Coronary artery (tissue), 2 donors: ENCODE measurements around the gene RNU7-1.
A peak's percentile ranks its signal among the peaks of the same experiment; 100 is the strongest.
"Not testable (repeated sequence)": the region's sequence is repeated elsewhere in the genome, so short reads cannot be mapped to it uniquely, and the experiment has no call there.

ENCODE experiments used
- DNase-seq: peaks from one replicate; pipeline ENCODE4 v3.0.0-alpha.2; 2017; ENCODE audit warnings: low spot score
- H3K27ac ChIP-seq, 2 donors: fragments of 200-600 bp; sonication (generic); one replicate each; pipeline ENCODE4 v1.5.1; 2016 to 2019
- H3K4me3 ChIP-seq: fragments of 200-600 bp; sonication (generic); 2 replicates; pipeline ENCODE4 v1.5.1; 2016; ENCODE audit warnings: mild to moderate bottlenecking, moderate library complexity
- TF ChIP-seq, protein P1 (sequence below): fragments of 200-600 bp; sonication (generic); IDR thresholded peaks from one replicate; pipeline ENCODE4 v1.5.1; 2019; ENCODE audit warnings: antibody characterized with exemption

Gene RNU7-1

DNA sequence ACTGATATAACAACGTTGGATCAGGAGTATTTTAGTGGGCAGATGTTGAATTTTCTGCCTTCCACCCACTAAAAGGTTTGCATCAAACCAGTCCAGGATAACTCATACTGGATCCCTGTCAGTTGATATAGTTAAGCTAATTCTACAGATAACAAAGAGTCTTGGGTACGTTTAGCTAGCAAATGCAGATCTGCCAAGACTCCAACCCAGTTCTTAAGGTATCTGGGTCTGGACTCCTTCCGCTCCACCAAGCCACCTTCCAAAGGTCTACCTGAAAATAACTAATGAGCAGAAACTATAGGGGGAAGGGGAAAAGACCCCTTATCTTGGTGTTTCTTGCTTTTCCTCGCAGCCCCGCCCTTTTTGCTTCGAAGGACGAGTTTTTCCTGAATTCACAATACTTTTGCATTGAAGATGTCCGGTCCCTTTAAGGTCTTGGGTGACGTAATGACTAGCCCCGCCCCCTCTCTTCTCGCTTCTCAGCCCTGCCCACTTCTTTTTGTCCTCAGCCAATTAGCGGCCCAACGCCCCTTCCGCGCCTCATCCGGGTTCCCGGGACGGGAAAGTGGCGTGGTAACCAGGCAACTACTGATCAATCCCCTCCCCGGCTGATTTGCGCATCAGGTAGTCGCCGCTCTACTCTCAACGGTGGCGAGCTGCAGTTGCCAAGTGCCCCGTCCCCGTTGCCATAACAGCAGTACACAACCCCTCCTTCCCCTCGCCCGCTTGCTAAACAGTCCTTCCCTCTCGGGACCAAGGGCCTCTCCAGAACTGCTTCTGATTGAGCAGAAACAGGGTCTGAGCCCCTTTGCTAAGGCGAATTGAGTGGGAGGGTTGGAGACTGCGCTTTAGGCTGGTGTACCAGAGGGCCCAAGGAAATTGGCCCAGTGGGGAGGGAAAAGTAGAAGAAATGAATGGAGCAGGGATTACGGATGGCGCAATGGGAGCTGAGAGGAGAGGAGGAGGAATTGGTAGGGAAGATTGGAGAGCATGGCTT, 39.0 kb upstream of the RNU7-1 start, which contains the start of gene LRRC23:
Gene LRRC23 (plus strand): TSS at position 543 of the 997 bp plus-strand sequence. CDS start 812 bp downstream, outside the sequence.
- TF ChIP-seq, protein P1, sequence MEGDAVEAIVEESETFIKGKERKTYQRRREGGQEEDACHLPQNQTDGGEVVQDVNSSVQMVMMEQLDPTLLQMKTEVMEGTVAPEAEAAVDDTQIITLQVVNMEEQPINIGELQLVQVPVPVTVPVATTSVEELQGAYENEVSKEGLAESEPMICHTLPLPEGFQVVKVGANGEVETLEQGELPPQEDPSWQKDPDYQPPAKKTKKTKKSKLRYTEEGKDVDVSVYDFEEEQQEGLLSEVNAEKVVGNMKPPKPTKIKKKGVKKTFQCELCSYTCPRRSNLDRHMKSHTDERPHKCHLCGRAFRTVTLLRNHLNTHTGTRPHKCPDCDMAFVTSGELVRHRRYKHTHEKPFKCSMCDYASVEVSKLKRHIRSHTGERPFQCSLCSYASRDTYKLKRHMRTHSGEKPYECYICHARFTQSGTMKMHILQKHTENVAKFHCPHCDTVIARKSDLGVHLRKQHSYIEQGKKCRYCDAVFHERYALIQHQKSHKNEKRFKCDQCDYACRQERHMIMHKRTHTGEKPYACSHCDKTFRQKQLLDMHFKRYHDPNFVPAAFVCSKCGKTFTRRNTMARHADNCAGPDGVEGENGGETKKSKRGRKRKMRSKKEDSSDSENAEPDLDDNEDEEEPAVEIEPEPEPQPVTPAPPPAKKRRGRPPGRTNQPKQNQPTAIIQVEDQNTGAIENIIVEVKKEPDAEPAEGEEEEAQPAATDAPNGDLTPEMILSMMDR, result no peak
- Histone ChIP-seq H3K27ac (peak within 1 kb of the TSS; percentile 57 to 90), H3K4me3 (peak within 1 kb of the TSS; percentile 85)
- peak; percentile 98 for DNase-seq

DNA sequence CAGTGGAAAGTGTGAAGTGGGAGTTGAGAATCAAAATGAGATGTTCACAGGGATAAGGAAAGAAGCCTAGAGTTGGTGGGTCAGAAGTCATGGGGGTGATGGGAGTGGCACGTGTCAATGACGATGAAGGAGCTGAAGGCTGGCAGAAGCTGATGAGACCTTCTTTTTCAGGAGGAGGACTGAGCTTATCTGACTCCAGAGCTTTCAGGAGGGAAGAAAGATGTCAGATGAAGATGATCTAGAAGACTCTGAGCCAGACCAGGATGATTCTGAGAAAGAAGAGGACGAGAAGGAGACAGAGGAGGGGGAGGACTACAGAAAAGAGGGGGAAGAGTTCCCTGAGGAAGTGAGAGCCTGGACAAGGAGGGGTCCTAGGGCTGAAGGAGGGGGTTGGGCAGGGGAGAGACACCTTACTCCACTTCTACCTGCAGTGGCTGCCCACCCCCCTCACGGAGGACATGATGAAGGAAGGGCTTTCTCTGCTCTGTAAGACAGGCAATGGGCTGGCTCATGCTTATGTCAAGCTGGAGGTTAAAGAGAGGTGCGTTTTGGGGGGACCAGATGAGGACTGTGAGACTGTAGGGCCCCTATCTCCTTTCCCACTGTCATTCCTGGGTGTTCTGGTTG, 38.1 kb upstream of the RNU7-1 start:
- no peak for DNase-seq
- Histone ChIP-seq H3K27ac (peak overlapping the region; percentile 57 to 90), H3K4me3 (peak overlapping the region; percentile 85)
- TF ChIP-seq, protein P1, result no peak

DNA sequence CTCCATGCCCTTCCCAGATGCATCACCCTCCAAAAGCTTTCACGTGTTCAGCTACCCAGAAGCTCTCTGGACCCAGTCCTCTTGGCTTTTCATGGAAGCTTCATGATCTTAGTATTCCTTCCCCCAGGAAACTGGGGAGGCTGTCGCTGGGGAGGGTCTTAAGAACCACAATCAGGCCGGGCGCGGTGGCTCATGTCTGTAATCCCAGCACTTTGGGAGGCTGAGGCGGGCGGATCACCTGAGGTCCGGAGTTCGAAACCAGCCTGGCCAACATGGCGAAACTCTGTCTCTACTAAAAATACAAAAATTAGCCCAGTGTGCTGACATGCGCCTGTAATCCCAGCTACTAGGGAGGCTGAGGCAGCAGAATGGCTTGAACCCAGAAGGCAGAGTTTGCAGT, 35.5 kb upstream of the RNU7-1 start:
- DNase-seq, result not testable (repeated sequence)

DNA sequence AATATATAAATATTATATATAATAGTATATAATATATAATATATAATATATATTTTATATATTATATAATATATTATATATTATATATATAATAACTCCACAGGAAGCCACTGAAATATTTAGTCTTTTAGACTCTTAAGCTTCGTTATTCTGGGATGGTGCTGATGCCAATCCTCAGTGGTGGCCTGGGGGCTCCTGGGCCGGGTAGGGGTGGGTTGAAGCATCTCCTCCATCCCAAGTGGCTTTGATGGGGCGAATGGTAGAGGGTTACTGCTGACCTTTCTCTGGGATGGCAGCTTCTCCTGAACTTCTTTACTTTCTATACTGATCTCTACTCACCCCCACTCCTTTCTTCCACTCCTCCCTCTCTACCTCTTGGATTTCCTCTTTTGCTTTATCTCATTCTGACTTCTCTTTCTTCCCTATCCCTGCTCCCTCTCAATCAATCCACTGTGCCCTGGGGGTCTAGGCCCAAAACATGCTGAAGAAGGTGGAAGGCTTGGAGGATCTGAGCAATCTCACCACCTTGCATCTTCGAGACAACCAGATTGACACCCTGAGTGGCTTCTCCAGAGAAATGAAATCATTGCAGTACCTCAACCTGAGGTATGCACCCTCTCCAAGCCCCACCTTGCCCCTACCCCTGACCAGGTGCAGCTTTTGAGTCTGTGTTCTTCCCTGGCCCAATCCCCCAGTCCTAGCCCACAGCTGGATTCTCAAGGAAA, 34.0 kb upstream of the RNU7-1 start:
- no peak for DNase-seq
- no peak overlapping the region for H3K27ac ChIP-seq
- no peak overlapping the region for H3K4me3 ChIP-seq
- TF ChIP-seq, protein P1, result no peak

More for the DNA sequence above, 35.5 kb upstream of the RNU7-1 start:
- H3K27ac ChIP-seq, H3K4me3 ChIP-seq: not testable (repeated sequence)

DNA sequence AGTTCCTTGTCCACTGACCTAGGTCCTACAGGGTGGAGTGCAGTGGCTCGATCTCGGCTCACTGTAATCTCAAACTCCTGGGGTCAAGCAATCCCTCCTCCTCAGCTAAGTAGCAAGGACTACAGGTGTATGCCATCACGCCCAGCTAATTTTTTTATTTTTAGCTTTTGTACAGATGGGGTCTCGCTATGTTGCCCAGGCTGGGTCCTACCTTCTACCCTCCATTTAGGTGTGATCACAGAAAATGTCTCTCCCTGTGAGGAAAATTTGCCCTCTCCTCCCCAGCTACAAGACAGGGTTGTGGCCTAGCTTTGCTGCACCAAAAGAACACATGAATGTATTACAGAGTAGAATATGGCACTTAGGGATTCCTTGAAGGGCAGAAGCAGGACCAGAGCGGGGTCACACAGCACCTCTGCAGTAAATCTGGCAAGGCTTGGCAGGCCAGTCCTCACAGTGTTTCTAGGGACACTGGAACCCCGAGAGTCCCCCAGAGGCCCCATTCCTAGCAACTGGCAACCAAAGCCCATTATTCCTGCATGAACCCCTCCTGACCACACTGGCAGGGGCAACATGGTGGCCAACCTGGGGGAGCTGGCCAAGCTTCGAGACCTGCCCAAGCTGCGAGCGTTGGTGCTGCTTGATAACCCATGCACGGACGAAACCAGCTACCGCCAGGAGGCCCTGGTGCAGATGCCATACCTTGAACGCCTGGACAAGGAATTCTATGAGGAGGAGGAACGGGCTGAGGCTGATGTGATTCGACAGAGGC, 31.3 kb upstream of the RNU7-1 start:
- no peak overlapping the region for H3K4me3 ChIP-seq
- no peak overlapping the region for H3K27ac ChIP-seq
- DNase-seq, result no peak
- TF ChIP-seq, protein P1, result no peak

DNA sequence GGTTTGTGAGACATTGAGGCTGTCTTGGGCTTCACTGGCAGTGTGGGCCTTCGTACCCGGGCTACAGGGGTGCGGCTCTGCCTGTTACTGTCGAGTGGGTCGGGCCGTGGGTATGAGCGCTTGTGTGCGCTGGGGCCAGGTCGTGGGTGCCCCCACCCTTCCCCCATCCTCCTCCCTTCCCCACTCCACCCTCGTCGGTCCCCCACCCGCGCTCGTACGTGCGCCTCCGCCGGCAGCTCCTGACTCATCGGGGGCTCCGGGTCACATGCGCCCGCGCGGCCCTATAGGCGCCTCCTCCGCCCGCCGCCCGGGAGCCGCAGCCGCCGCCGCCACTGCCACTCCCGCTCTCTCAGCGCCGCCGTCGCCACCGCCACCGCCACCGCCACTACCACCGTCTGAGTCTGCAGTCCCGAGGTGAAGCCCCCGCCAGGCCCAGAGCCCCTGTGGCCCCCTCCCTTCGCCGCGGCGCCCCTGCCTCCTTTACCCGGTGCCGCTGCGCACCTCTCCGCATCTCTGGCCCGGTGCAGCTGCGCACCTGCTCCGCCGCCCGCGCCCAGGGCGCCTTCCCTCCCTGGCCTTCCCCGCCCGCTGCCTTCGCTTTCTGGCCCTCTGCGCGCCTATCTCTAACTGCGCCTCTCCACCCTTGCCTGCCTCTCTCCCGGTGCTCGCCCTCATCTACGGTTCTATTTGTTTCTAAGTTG, 29.2 kb upstream of the RNU7-1 start, which contains the start of gene ENO2:
Gene ENO2 (plus strand): TSS at position 335 of the 701 bp plus-strand sequence. CDS start 1,253 bp downstream, outside the sequence.
- peak; percentile 87 for DNase-seq
- TF ChIP-seq, protein P1, result no peak
- Histone ChIP-seq H3K27ac (peak within 1 kb of the TSS; percentile 90 to 96), H3K4me3 (peak within 1 kb of the TSS; percentile 79)
